HG02884 (cell line): ENCODE measurements around the gene OTUD3.

Experiments
- ATAC-seq: cut with Tn5 transposase; IDR thresholded peaks from one replicate; pipeline ENCODE4 v1.9.1; 2021; ENCODE audit warnings: mild to moderate bottlenecking, moderate library complexity; ENCODE audit not compliant: unreplicated experiment

OTUD3 gene

GRCh38 chr1:19946971-19947370 is 64.8 kb downstream of the OTUD3 start:
- no peak for ATAC-seq

- no peak for ATAC-seq
Observed at GRCh38 chr1:19949016-19949415, 66.8 kb downstream of the OTUD3 start.

- ATAC-seq: no peak
Observed at GRCh38 chr1:19954059-19954458, 71.9 kb downstream of the OTUD3 start.

GRCh38 chr1:19955534-19956170 is 73.5 kb downstream of the OTUD3 start:
- no peak for ATAC-seq

- ATAC-seq: no peak
Observed at GRCh38 chr1:19957779-19958178, 75.6 kb downstream of the OTUD3 start.

GRCh38 chr1:19960591-19960990 is 78.4 kb downstream of the OTUD3 start:
- ATAC-seq: no peak
